Panc1 (cell line): ENCODE results near the gene HOXA2.

Source experiments
- POLR2AphosphoS5 ChIP-seq: IDR thresholded peaks from 2 replicates; pipeline ENCODE4 v1.6.1; 2012; ENCODE audit warnings: mild to moderate bottlenecking, low read depth, low read length, moderate library complexity
- TF ChIP-seq, protein P1 (sequence below): fragments of 450-650 bp; IDR thresholded peaks from 2 replicates; pipeline ENCODE4 v1.5.1; 2017; ENCODE audit warnings: mild to moderate bottlenecking

DNA sequence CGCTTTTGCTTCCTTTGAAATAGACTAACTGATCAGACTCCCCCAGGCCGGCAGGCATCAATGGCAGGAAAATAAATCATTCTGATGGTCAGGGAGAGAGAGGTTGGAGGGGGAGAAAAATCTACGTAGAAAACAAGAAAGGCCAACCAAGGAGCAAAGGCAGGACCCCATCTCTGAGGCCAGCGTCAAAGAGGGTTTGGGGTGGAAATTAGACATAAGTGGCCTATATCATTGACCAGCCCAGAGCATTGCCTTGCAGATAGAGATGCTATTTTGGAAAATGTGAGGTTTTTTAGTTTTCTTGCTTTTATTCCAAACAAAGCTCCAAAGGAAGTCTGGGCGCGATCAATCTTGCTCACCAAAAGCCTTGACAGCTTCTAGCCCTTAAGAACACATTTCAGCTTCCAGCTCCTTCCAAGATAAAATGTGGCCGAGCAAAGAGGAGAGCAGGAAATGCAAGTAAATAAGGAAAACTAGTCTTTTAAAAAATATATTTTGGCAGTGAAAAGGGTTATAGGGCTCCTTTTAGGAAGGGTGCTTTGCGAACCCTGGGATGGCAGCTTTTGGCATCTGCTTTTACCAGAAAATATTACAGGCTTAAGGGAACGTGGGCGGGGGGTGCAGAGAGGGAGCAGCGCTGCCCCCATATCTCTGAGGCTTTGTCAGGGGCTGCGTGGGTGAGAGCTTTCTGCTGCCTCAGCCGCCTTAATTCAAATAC lies 2.0 kb upstream of the HOXA2 start:
- TF ChIP-seq POLR2AphosphoS5: no peak
- TF ChIP-seq, protein P1, sequence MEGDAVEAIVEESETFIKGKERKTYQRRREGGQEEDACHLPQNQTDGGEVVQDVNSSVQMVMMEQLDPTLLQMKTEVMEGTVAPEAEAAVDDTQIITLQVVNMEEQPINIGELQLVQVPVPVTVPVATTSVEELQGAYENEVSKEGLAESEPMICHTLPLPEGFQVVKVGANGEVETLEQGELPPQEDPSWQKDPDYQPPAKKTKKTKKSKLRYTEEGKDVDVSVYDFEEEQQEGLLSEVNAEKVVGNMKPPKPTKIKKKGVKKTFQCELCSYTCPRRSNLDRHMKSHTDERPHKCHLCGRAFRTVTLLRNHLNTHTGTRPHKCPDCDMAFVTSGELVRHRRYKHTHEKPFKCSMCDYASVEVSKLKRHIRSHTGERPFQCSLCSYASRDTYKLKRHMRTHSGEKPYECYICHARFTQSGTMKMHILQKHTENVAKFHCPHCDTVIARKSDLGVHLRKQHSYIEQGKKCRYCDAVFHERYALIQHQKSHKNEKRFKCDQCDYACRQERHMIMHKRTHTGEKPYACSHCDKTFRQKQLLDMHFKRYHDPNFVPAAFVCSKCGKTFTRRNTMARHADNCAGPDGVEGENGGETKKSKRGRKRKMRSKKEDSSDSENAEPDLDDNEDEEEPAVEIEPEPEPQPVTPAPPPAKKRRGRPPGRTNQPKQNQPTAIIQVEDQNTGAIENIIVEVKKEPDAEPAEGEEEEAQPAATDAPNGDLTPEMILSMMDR: no peak
